Stomach (tissue), 9 donors: ENCODE data around the gene ACOT8. TPM values are rescaled to one million over a fixed set of nuclear protein-coding genes. Genes with fewer than 3 reads are reported as not detected.
A peak's percentile ranks its signal among the peaks of the same experiment; 100 is the strongest.

ENCODE experiments used
- DNase-seq, 2 donors: peaks; one replicate each; pipeline versions ENCODE4 v3.0.0 to v3.0.0-alpha.2; 2013 to 2019
- H3K27ac ChIP-seq, 5 donors: fragments of 200-600 bp in 4 of 5; sonication (generic) in 4 of 5; one replicate each; pipeline ENCODE4 v1.5.1; 2013 to 2019; ENCODE audit warnings: mild to moderate bottlenecking in 1 of 5, moderate library complexity in 1 of 5
- H3K27me3 ChIP-seq, 3 donors: fragments of 200-600 bp; sonication (generic); one replicate each; pipeline ENCODE4 v1.5.1; 2017 to 2019; ENCODE audit warnings: mixed run types in 1 of 3
- H3K36me3 ChIP-seq, 4 donors: fragments of 200-600 bp; sonication (generic); 1 replicate in 3 of 4; 2 replicates in 1 of 4; pipeline ENCODE4 v1.5.1; 2016 to 2019
- H3K4me1 ChIP-seq, 4 donors: fragments of 200-600 bp; sonication (generic); one replicate each; pipeline ENCODE4 v1.5.1; 2016 to 2019
- H3K4me3 ChIP-seq, 4 donors: fragments of 200-600 bp; sonication (generic) in 3 of 4; one replicate each; pipeline ENCODE4 v1.5.1; 2016 to 2019; ENCODE audit warnings: mild to moderate bottlenecking in 1 of 4
- H3K9me3 ChIP-seq, 4 donors: fragments of 200-600 bp; sonication (generic); one replicate each; pipeline ENCODE4 v1.5.1; 2016 to 2019
- EP300 ChIP-seq: sonication (generic); formaldehyde crosslinking; IDR thresholded peaks from one replicate; pipeline ENCODE4 v1.6.1; 2017; ENCODE audit warnings: antibody characterized with exemption
- POLR2A ChIP-seq, 4 donors: fragments of 450-650 bp; IDR thresholded peaks; one replicate each; pipeline ENCODE4 v1.6.1; 2016; ENCODE audit warnings: antibody characterized with exemption in 4 of 4, control low read depth in 2 of 4, mild to moderate bottlenecking in 1 of 4, moderate library complexity in 1 of 4
- POLR2AphosphoS5 ChIP-seq, 3 donors: sonication (generic); formaldehyde crosslinking; IDR thresholded peaks; one replicate each; pipeline ENCODE4 v1.6.1; 2016; ENCODE audit warnings: antibody characterized with exemption in 3 of 3
- WGBS, 5 donors: extraction: QIAGEN DNeasy Blood & Tissue Kit in 3 of 5; methylation state at CpG; one replicate each; pipeline versions ENCODE4 v1.1.5 to v1.1.7; 2013 to 2018; 5-methylcytosine and 5-hydroxymethylcytosine counted together
- intact Hi-C: fragments of 100-400 bp; cut with DNase I; formaldehyde crosslinking; loops from one replicate; pipeline ENCODE4 v1.15.1; 2023; ENCODE audit warnings: low total_unique reads
- polyA plus RNA-seq, 3 donors: library from polyadenylated mRNA; stranded (reverse); fragments of 200-250 nt; gene quantifications; one replicate each; pipeline ENCODE4 v1.2.3, GENCODE V29; 2013
- total RNA-seq, 5 donors: library from RNA; depleted of rRNA; stranded (reverse); fragments of >200 nt; gene quantifications; one replicate each; pipeline versions ENCODE4 v1.1.0 to v1.2.3, GENCODE V29; 2014 to 2016
- TF ChIP-seq, protein P1 (sequence below), 7 experiments: fragments of 450-650 bp in 4 of 7; fragments of 200-600 bp in 3 of 7; sonication (generic) in 3 of 7; IDR thresholded peaks; one replicate each; pipeline ENCODE4 v1.5.1; 2016 to 2019; ENCODE audit warnings: antibody characterized with exemption in 7 of 7, control low read depth in 2 of 7, mild to moderate bottlenecking in 1 of 7
- donor health status: healthy with polysubstance abuse.
- donor health status: Bipolar disorder and iron deficiency.
- donor health status: healthy.

The ACOT8 gene
- total and polyA plus RNA-seq, 8 donors: 26.6 to 216 (median 79.6) TPM

GRCh38 chr20:45848421-45848820, 8.8 kb downstream of the ACOT8 start:
- no peak overlapping the region for H3K27ac ChIP-seq
- intact Hi-C loops: no loop called here
- WGBS, 5 donors: 94 to 99% (median 97%) methylated on average over 8 of the region's 8 CpGs
- no peak for DNase-seq
- TF ChIP-seq EP300: no peak
- TF ChIP-seq POLR2A (IDR thresholded peaks at IDR 0.05): no peak
- no peak for TF ChIP-seq POLR2AphosphoS5 (IDR thresholded peaks at IDR 0.05)
- TF ChIP-seq, protein P1, sequence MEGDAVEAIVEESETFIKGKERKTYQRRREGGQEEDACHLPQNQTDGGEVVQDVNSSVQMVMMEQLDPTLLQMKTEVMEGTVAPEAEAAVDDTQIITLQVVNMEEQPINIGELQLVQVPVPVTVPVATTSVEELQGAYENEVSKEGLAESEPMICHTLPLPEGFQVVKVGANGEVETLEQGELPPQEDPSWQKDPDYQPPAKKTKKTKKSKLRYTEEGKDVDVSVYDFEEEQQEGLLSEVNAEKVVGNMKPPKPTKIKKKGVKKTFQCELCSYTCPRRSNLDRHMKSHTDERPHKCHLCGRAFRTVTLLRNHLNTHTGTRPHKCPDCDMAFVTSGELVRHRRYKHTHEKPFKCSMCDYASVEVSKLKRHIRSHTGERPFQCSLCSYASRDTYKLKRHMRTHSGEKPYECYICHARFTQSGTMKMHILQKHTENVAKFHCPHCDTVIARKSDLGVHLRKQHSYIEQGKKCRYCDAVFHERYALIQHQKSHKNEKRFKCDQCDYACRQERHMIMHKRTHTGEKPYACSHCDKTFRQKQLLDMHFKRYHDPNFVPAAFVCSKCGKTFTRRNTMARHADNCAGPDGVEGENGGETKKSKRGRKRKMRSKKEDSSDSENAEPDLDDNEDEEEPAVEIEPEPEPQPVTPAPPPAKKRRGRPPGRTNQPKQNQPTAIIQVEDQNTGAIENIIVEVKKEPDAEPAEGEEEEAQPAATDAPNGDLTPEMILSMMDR (IDR thresholded peaks at IDR 0.05): no peak
- no peaks in the 10 kb centered on the region for H3K27me3 ChIP-seq
- H3K4me1 ChIP-seq: peaks cover 0 to 20% (median 13%) of the 10 kb centered on the region in 4 donors
- H3K9me3 ChIP-seq: no peaks in the 10 kb centered on the region
- no peak overlapping the region for H3K4me3 ChIP-seq
- peaks cover 33 to 95% (median 80%) of the 10 kb centered on the region in 4 donors for H3K36me3 ChIP-seq

- intact Hi-C loops: no loop called here
- peaks cover 56 to 97% (median 90%) of the 10 kb centered on the region in 4 donors for H3K36me3 ChIP-seq
- H3K27ac ChIP-seq: no peak overlapping the region
These were observed 11.7 kb downstream of the ACOT8 start for GRCh38 chr20:45845452-45845851.

GRCh38 chr20:45843506-45843905, 13.7 kb downstream of the ACOT8 start:
- Histone ChIP-seq H3K27ac (peak overlapping the region in 2 of 5 donors; percentile 50 to 56), H3K9me3 (no peaks in the 10 kb centered on the region), H3K27me3 (no peaks in the 10 kb centered on the region), H3K36me3 (peaks cover 59 to 97% (median 89%) of the 10 kb centered on the region in 4 donors), H3K4me1 (peaks cover 0 to 41% (median 17%) of the 10 kb centered on the region in 4 donors), H3K4me3 (no peak overlapping the region)
- no peak for DNase-seq
- 91 to 95% (median 94%) methylated on average over 13 to 14 of the region's 14 CpGs for WGBS, 5 donors
- intact Hi-C loops: no loop called here
- TF ChIP-seq, protein P1 (IDR thresholded peaks at IDR 0.05): no peak
- TF ChIP-seq EP300 (no peak), POLR2A (IDR thresholded peaks at IDR 0.05) (no peak), POLR2AphosphoS5 (IDR thresholded peaks at IDR 0.05) (no peak)

More at GRCh38 chr20:45845452-45845851, 11.7 kb downstream of the ACOT8 start:
- TF ChIP-seq, protein P1 (IDR thresholded peaks at IDR 0.05): no peak
- TF ChIP-seq POLR2AphosphoS5 (IDR thresholded peaks at IDR 0.05): no peak
- TF ChIP-seq EP300: no peak
- no peak for TF ChIP-seq POLR2A (IDR thresholded peaks at IDR 0.05)
- Histone ChIP-seq H3K4me1 (peaks cover 0 to 35% (median 16%) of the 10 kb centered on the region in 4 donors), H3K27me3 (no peaks in the 10 kb centered on the region), H3K9me3 (no peaks in the 10 kb centered on the region), H3K4me3 (no peak overlapping the region)
- DNase-seq: no peak

GRCh38 chr20:45842169-45842812, 14.9 kb downstream of the ACOT8 start:
- no peak overlapping the region for H3K4me3 ChIP-seq
- peaks cover 0 to 49% (median 21%) of the 10 kb centered on the region in 4 donors for H3K4me1 ChIP-seq
- peaks cover 55 to 94% (median 80%) of the 10 kb centered on the region in 4 donors for H3K36me3 ChIP-seq
- H3K27me3 ChIP-seq: no peaks in the 10 kb centered on the region
- TF ChIP-seq POLR2A (IDR thresholded peaks at IDR 0.05) (no peak), POLR2AphosphoS5 (IDR thresholded peaks at IDR 0.05) (no peak), EP300 (no peak)
- TF ChIP-seq, protein P1 (IDR thresholded peaks at IDR 0.05): no peak
- H3K27ac ChIP-seq: peak overlapping the region in 4 of 5 donors; percentile 21 to 56 (median 51)
- DNase-seq: no peak
- WGBS, 5 donors: 42 to 71% (median 65%) methylated on average over 5 of the region's 5 CpGs
- intact Hi-C loops: no loop called here
- H3K9me3 ChIP-seq: no peaks in the 10 kb centered on the region
